OCI-LY3 (cell line): ENCODE data around the gene AZU1.

Source experiments
- H2AFZ ChIP-seq: fragments of 200-600, 300-600 bp; shearing (Covaris generic); 2 replicates; pipeline ENCODE4 v1.6.0; 2014; ENCODE audit warnings: antibody characterized with exemption, low read depth, low read length
- H3K27ac ChIP-seq: fragments of 200-600, 300-600 bp; sonication (generic); 2 replicates; pipeline ENCODE4 v1.5.1; 2014; ENCODE audit warnings: mild to moderate bottlenecking, low read length, moderate library complexity, mixed read lengths
- H3K27me3 ChIP-seq: fragments of 200-600, 300-600 bp; sonication (generic); 2 replicates; pipeline ENCODE4 v1.6.1; 2014; ENCODE audit warnings: low read depth, low read length, mixed read lengths
- H3K36me3 ChIP-seq: fragments of 200-600, 300-600 bp; sonication (generic); replicated peaks from 2 replicates; pipeline ENCODE3; 2014; ENCODE audit warnings: low read depth, low read length, mixed read lengths
- H3K4me1 ChIP-seq: fragments of 300-600, 200-600 bp; sonication (generic); 2 replicates; pipeline ENCODE4 v1.6.1; 2014; ENCODE audit warnings: low read length, mixed read lengths
- H3K4me2 ChIP-seq: fragments of 200-600, 300-600 bp; sonication (generic); 2 replicates; pipeline ENCODE4 v1.6.1; 2014; ENCODE audit warnings: low read length, mixed read lengths
- H3K4me3 ChIP-seq: fragments of 300-600, 200-600 bp; sonication (generic); 2 replicates; pipeline ENCODE4 v1.5.1; 2014; ENCODE audit warnings: antibody characterized with exemption, mild to moderate bottlenecking, low read length, moderate library complexity
- H3K79me2 ChIP-seq: fragments of 300-600, 200-600 bp; shearing (Covaris generic); 2 replicates; pipeline ENCODE4 v1.6.1; 2014; ENCODE audit warnings: mild to moderate bottlenecking, low read length, mixed read lengths
- H3K9ac ChIP-seq: fragments of 300-600, 200-600 bp; shearing (Covaris generic); 2 replicates; pipeline ENCODE4 v1.6.0; 2014; ENCODE audit warnings: mild to moderate bottlenecking, low read length, moderate library complexity
- H3K9me3 ChIP-seq: fragments of 200-600, 300-600 bp; shearing (Covaris generic); 2 replicates; pipeline ENCODE4 v1.6.1; 2014; ENCODE audit warnings: low read length, mixed read lengths; ENCODE audit not compliant: insufficient read depth
- H4K20me1 ChIP-seq: fragments of 200-600, 300-600 bp; sonication (generic); 2 replicates; pipeline ENCODE4 v1.6.1; 2016; ENCODE audit warnings: low read length, mixed read lengths; ENCODE audit not compliant: insufficient read depth
- CTCF ChIP-seq: fragments of 200-600, 300-600 bp; sonication (generic); IDR thresholded peaks from 2 replicates; pipeline ENCODE4 v1.5.1; 2014; ENCODE audit warnings: antibody characterized with exemption, low read length, low read depth
- EZH2phosphoT487 ChIP-seq: fragments of 200-600 bp; shearing (Covaris generic); IDR thresholded peaks from 2 replicates; pipeline ENCODE4 v1.6.1; 2018; ENCODE audit warnings: antibody characterized with exemption, mixed run types, low read depth

Gene AZU1

GRCh38 chr19:869245-870177 is 41.9 kb downstream of the AZU1 start:
- no peak overlapping the region for H3K4me2 ChIP-seq
- no peaks in the 10 kb centered on the region for H3K9me3 ChIP-seq
- no peak overlapping the region for H2AFZ ChIP-seq
- no peaks in the 10 kb centered on the region for H3K27me3 ChIP-seq
- H3K79me2 ChIP-seq: no peaks in the 10 kb centered on the region
- peaks cover 33% of the 10 kb centered on the region for H3K36me3 ChIP-seq
- H3K27ac ChIP-seq: no peak overlapping the region
- peaks cover 16% of the 10 kb centered on the region for H3K4me1 ChIP-seq
- no peak overlapping the region for H3K9ac ChIP-seq
- peaks cover 6% of the 10 kb centered on the region; the same call in 1 of the 2 replicates for H4K20me1 ChIP-seq
- no peak overlapping the region for H3K4me3 ChIP-seq
- TF ChIP-seq CTCF (no peak), EZH2phosphoT487 (no peak)

- H3K9ac ChIP-seq: no peak overlapping the region
- no peak overlapping the region for H3K27ac ChIP-seq
- H3K36me3 ChIP-seq: peaks cover 30% of the 10 kb centered on the region
- peaks cover 8% of the 10 kb centered on the region for H3K4me1 ChIP-seq
- H2AFZ ChIP-seq: no peak overlapping the region
- no peak overlapping the region for H3K4me2 ChIP-seq
- no peaks in the 10 kb centered on the region for H3K9me3 ChIP-seq
- no peaks in the 10 kb centered on the region for H3K79me2 ChIP-seq
- no peak overlapping the region for H3K4me3 ChIP-seq
- H3K27me3 ChIP-seq: no peaks in the 10 kb centered on the region
- peaks cover 6% of the 10 kb centered on the region; the same call in 1 of the 2 replicates for H4K20me1 ChIP-seq
- TF ChIP-seq EZH2phosphoT487 (no peak), CTCF (no peak)
These were observed 42.7 kb downstream of the AZU1 start for GRCh38 chr19:870314-870713.

DNA sequence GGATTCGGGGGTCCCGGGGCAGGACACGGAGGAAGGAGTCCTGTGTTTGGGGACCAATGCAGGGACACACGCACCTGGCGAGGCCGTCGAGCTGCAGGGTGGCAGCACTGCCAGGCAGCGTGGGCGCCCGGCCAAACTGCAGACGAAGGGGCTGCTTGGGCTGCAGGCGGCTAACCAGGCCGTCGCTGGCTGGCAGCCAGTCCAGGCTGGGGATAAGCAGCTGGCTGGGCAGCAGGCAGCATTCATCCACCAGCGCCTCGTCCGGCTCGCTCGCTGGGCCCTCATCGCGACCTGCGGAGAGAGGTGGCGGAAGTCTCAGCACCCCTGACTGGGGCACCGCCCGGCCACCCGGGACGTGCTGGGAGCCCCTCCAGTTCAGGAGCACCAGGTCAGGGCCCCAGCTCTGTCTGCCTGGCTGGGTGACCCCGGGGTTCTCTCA is 43.3 kb downstream of the AZU1 start:
- no peak for TF ChIP-seq CTCF
- H3K36me3 ChIP-seq: peaks cover 34% of the 10 kb centered on the region
- H3K27me3 ChIP-seq: no peaks in the 10 kb centered on the region
- H3K9me3 ChIP-seq: no peaks in the 10 kb centered on the region
- no peak overlapping the region for H3K4me3 ChIP-seq
- H2AFZ ChIP-seq: no peak overlapping the region
- H4K20me1 ChIP-seq: peaks cover 6% of the 10 kb centered on the region; the same call in 1 of the 2 replicates
- H3K9ac ChIP-seq: no peak overlapping the region
- H3K4me2 ChIP-seq: no peak overlapping the region
- no peaks in the 10 kb centered on the region for H3K79me2 ChIP-seq
- no peak overlapping the region for H3K27ac ChIP-seq
- peaks cover 8% of the 10 kb centered on the region for H3K4me1 ChIP-seq

- peak overlapping the region; percentile 49; the same call in 1 of the 2 replicates for H3K4me2 ChIP-seq
- H2AFZ ChIP-seq: no peak overlapping the region
- no peak overlapping the region for H3K9ac ChIP-seq
- H3K36me3 ChIP-seq: peaks cover 34% of the 10 kb centered on the region
- H3K79me2 ChIP-seq: no peaks in the 10 kb centered on the region
- TF ChIP-seq EZH2phosphoT487 (no peak), CTCF (no peak)
- no peaks in the 10 kb centered on the region for H3K27me3 ChIP-seq
- H4K20me1 ChIP-seq: peaks cover 6% of the 10 kb centered on the region; the same call in 1 of the 2 replicates
- peaks cover 8% of the 10 kb centered on the region for H3K4me1 ChIP-seq
- peak overlapping the region; percentile 29; the same call in 1 of the 2 replicates for H3K27ac ChIP-seq
- no peaks in the 10 kb centered on the region for H3K9me3 ChIP-seq
- H3K4me3 ChIP-seq: no peak overlapping the region
These were observed 44.0 kb downstream of the AZU1 start for GRCh38 chr19:871446-872265.
